ENCODE measurements around the gene PMFBP1.

The PMFBP1 gene

GRCh38 chr16:72105978-72106377 lies 66.0 kb downstream of the PMFBP1 start:
- no peak for DNase-seq (ENCODE audit: low read depth in 2 of 2)
- no peak overlapping the region for H3K4me3 ChIP-seq (replicated peaks in 1 of 2; ENCODE audit: low read depth in 2 of 2, low read length in 2 of 2)
- no peak for TF ChIP-seq CTCF (IDR thresholded peaks at IDR 0.05; ENCODE audit: low read depth, low read length)

GRCh38 chr16:72104905-72105304 lies 67.0 kb downstream of the PMFBP1 start:
- no peak for DNase-seq (ENCODE audit: low read depth in 2 of 2)
- TF ChIP-seq CTCF (IDR thresholded peaks at IDR 0.05; ENCODE audit: low read depth, low read length) = no peak
- H3K4me3 ChIP-seq (replicated peaks in 1 of 2; ENCODE audit: low read depth in 2 of 2, low read length in 2 of 2) = no peak overlapping the region

- no peak for DNase-seq (ENCODE audit: low read depth in 2 of 2)
- no peak for TF ChIP-seq CTCF (IDR thresholded peaks at IDR 0.05; ENCODE audit: low read depth, low read length)
These were observed 70.8 kb downstream of the PMFBP1 start for GRCh38 chr16:72101195-72101594.

GRCh38 chr16:72099377-72099818 lies 72.6 kb downstream of the PMFBP1 start:
- peak; percentile 59 for TF ChIP-seq CTCF (IDR thresholded peaks at IDR 0.05; ENCODE audit: low read depth, low read length)
- DNase-seq (ENCODE audit: low read depth in 2 of 2) = peak; percentile 66 to 72
- H3K4me3 ChIP-seq (replicated peaks in 1 of 2; ENCODE audit: low read depth in 2 of 2, low read length in 2 of 2) = no peak overlapping the region

More at GRCh38 chr16:72101195-72101594, 70.8 kb downstream of the PMFBP1 start:
- H3K4me3 ChIP-seq (replicated peaks in 1 of 2; ENCODE audit: low read depth in 2 of 2, low read length in 2 of 2) = no peak overlapping the region

GRCh38 chr16:72098936-72099335 lies 73.0 kb downstream of the PMFBP1 start:
- DNase-seq (ENCODE audit: low read depth in 2 of 2) = no peak
- TF ChIP-seq CTCF (IDR thresholded peaks at IDR 0.05; ENCODE audit: low read depth, low read length) = no peak
- no peak overlapping the region for H3K4me3 ChIP-seq (replicated peaks in 1 of 2; ENCODE audit: low read depth in 2 of 2, low read length in 2 of 2)

GRCh38 chr16:72094266-72094610 lies 77.7 kb downstream of the PMFBP1 start:
- TF ChIP-seq CTCF (IDR thresholded peaks at IDR 0.05; ENCODE audit: low read depth, low read length) = no peak
- no peak for DNase-seq (ENCODE audit: low read depth in 2 of 2)
- peak overlapping the region; percentile 89 to 100 for H3K4me3 ChIP-seq (replicated peaks in 1 of 2; ENCODE audit: low read depth in 2 of 2, low read length in 2 of 2)
